Breast epithelium (tissue), 4 donors: Measurements from ENCODE around the gene SIL1. TPM values are rescaled to one million over a fixed set of nuclear protein-coding genes. Genes with fewer than 3 reads are reported as not detected.
"Not testable (repeated sequence)": the region's sequence is repeated elsewhere in the genome, so short reads cannot be mapped to it uniquely, and the experiment has no call there.

ENCODE experiments used
- DNase-seq, 2 donors: peaks; one replicate each; pipeline ENCODE4 v3.0.0-alpha.2; 2019; ENCODE audit warnings: low spot score in 2 of 2
- H3K27ac ChIP-seq, 2 donors: fragments of 200-600 bp; sonication (generic) in 1 of 2; one replicate each; pipeline ENCODE4 v1.5.1; 2016 to 2019; ENCODE audit warnings: mild to moderate bottlenecking in 1 of 2
- H3K27me3 ChIP-seq, 2 donors: fragments of 200-600 bp; sonication (generic) in 1 of 2; one replicate each; pipeline versions ENCODE4 v1.5.1 to v1.6.0; 2017 to 2019; ENCODE audit warnings: control low read depth in 1 of 2, mild to moderate bottlenecking in 1 of 2
- H3K36me3 ChIP-seq: fragments of 200-600 bp; one replicate; pipeline ENCODE4 v1.5.1; 2019
- H3K4me1 ChIP-seq, 2 donors: fragments of 200-600 bp; sonication (generic); one replicate each; pipeline ENCODE4 v1.5.1; 2016 to 2019; ENCODE audit warnings: control low read depth in 1 of 2
- H3K4me3 ChIP-seq, 3 donors: fragments of 200-600 bp; sonication (generic); 1 replicate in 2 of 3; 2 replicates in 1 of 3; pipeline ENCODE4 v1.5.1; 2016 to 2019; ENCODE audit warnings: mild to moderate bottlenecking in 3 of 3, moderate library complexity in 2 of 3
- H3K9me3 ChIP-seq, 2 donors: fragments of 200-600 bp; sonication (generic) in 1 of 2; one replicate each; pipeline ENCODE4 v1.5.1; 2016 to 2019; ENCODE audit warnings: control low read depth in 1 of 2
- CTCF ChIP-seq, 3 donors: fragments of 450-650 bp; IDR thresholded peaks; one replicate each; pipeline ENCODE4 v1.5.1; 2016 to 2017; ENCODE audit warnings: antibody characterized with exemption in 3 of 3, mild to moderate bottlenecking in 3 of 3, moderate library complexity in 3 of 3
- POLR2A ChIP-seq: fragments of 450-650 bp; IDR thresholded peaks from one replicate; pipeline ENCODE4 v1.6.1; 2016; ENCODE audit warnings: antibody characterized with exemption, mild to moderate bottlenecking, moderate library complexity
- POLR2AphosphoS5 ChIP-seq, 3 donors: sonication (generic); formaldehyde crosslinking; IDR thresholded peaks; one replicate each; pipeline ENCODE4 v1.6.1; 2017; ENCODE audit warnings: antibody characterized with exemption in 3 of 3
- intact Hi-C: fragments of 100-400 bp; cut with DNase I; formaldehyde crosslinking; loops from one replicate; pipeline ENCODE4 v1.15.1; 2023; ENCODE audit warnings: low total_unique reads
- total RNA-seq, 3 donors: library from RNA; depleted of rRNA; stranded (reverse); fragments of >200 nt; gene quantifications; one replicate each; pipeline ENCODE4 v1.1.0, GENCODE V29; 2016

The SIL1 gene
- total RNA-seq, 3 donors from 2014 or later: 29.9 to 63.9 (median 48.2) TPM

DNA sequence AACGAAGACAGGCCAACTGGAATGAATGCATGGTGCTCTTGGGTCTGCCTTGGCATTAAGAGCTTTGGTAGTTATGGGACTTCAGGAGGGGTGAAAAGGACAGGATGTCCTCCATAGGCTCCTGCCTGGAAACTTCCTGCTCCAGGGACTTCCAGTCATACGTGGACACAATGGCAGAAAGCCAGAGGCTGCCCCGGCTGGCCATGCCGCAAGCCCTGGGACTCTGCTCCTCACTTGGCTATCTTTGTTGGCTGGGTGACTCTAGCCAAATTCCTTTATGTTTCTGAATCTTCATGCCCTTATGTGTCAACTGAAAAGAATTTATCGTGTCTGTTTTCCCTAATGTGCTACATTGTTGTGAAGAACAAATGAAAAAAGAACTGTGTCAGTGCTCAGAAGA lies 136.9 kb downstream of the SIL1 start:
- Histone ChIP-seq H3K4me3 (peak overlapping the region in 1 of 3 donors; percentile 2), H3K36me3 (no peaks in the 10 kb centered on the region), H3K4me1 (peaks cover 0 to 11% of the 10 kb centered on the region in 2 donors), H3K27ac (peak overlapping the region; percentile 45 to 74), H3K9me3 (no peaks in the 10 kb centered on the region), H3K27me3 (no peaks in the 10 kb centered on the region)
- TF ChIP-seq POLR2A: no peak
- TF ChIP-seq POLR2AphosphoS5 (IDR thresholded peaks at IDR 0.05): peak in 1 of 3 donors; percentile 67
- TF ChIP-seq CTCF (IDR thresholded peaks at IDR 0.05): no peak
- DNase-seq: peak in 1 of 2 donors; percentile 55
- intact Hi-C loops: no loop called here

DNA sequence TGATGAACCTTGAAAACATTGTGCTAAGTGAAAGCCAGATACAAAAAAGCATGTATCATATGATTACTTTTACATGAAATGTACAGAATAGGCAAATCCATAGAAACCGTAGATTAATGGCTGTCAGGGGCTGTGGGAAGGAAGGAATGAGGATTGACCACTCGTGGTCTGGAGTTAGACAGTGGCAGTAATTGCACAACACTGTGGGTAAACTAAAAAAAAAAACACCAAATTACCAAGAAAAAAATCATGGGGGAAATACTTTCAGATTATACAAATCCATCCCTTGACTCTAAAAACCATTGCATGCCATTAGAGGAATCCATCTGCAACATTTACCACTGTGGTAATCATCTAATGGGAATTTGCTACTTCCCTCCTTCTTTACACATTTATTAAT lies 140.0 kb downstream of the SIL1 start:
- H3K9me3 ChIP-seq: no peaks in the 10 kb centered on the region
- no peak overlapping the region for H3K4me3 ChIP-seq
- intact Hi-C loops: no loop called here
- TF ChIP-seq POLR2AphosphoS5 (IDR thresholded peaks at IDR 0.05) (no peak), POLR2A (no peak), CTCF (IDR thresholded peaks at IDR 0.05) (no peak)
- no peak overlapping the region for H3K27ac ChIP-seq
- no peaks in the 10 kb centered on the region for H3K27me3 ChIP-seq
- no peaks in the 10 kb centered on the region for H3K36me3 ChIP-seq
- H3K4me1 ChIP-seq: peaks cover 0 to 7% of the 10 kb centered on the region in 2 donors
- DNase-seq: no peak

GRCh38 chr5:139057045-139057939 lies 140.9 kb downstream of the SIL1 start:
- H3K4me1 ChIP-seq, H3K27me3 ChIP-seq, DNase-seq, H3K9me3 ChIP-seq, H3K4me3 ChIP-seq, intact Hi-C loops, H3K27ac ChIP-seq, H3K36me3 ChIP-seq: not testable (repeated sequence)

GRCh38 chr5:139052975-139053374 lies 145.2 kb downstream of the SIL1 start:
- H3K4me3 ChIP-seq: no peak overlapping the region
- intact Hi-C loops: no loop called here
- no peaks in the 10 kb centered on the region for H3K27me3 ChIP-seq
- DNase-seq: no peak
- H3K27ac ChIP-seq: no peak overlapping the region
- no peaks in the 10 kb centered on the region for H3K36me3 ChIP-seq
- peaks cover 0 to 4% of the 10 kb centered on the region in 2 donors for H3K4me1 ChIP-seq
- no peaks in the 10 kb centered on the region for H3K9me3 ChIP-seq
- TF ChIP-seq CTCF (IDR thresholded peaks at IDR 0.05): no peak
- no peak for TF ChIP-seq POLR2A
- no peak for TF ChIP-seq POLR2AphosphoS5 (IDR thresholded peaks at IDR 0.05)

DNA sequence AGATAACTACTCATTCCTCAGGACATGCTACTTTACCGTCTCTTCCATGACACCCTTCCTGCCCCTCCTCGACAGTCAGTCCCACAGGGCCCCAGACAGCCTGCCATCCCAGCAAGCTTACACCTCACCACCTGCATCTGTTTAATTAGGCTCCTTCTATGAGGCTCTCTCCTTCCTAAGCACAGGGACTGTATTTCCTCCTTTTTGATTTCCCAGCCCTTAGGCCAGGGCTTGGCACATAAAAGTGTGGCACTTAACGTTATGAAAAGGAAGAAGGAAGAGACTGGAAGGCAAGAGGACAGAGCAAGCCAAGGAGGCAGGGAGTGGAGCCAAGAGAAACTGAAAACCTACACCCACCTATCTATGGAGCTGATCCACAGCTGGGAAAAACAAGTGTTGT lies 146.8 kb downstream of the SIL1 start:
- Histone ChIP-seq H3K27ac (no peak overlapping the region), H3K9me3 (no peaks in the 10 kb centered on the region), H3K4me3 (no peak overlapping the region), H3K36me3 (no peaks in the 10 kb centered on the region), H3K4me1 (peaks cover 0 to 4% of the 10 kb centered on the region in 2 donors), H3K27me3 (no peaks in the 10 kb centered on the region)
- TF ChIP-seq CTCF (IDR thresholded peaks at IDR 0.05) (no peak), POLR2A (no peak), POLR2AphosphoS5 (IDR thresholded peaks at IDR 0.05) (no peak)
- no peak for DNase-seq
- intact Hi-C loops: no loop called here
